ENCODE data around the gene PLAC9.

Gene PLAC9

GRCh38 chr10:80184291-80184690 lies 51.8 kb downstream of the PLAC9 start:
- Histone ChIP-seq H3K4me3 (no peak overlapping the region), H3K27ac (no peak overlapping the region)
- no peak for DNase-seq (ENCODE audit: low spot score)
- TF ChIP-seq CTCF (IDR thresholded peaks at IDR 0.05): no peak

- DNase-seq (ENCODE audit: low spot score): no peak
- Histone ChIP-seq H3K27ac (peak overlapping the region in 1 of 2 donors; percentile 42), H3K4me3 (no peak overlapping the region)
- TF ChIP-seq CTCF (IDR thresholded peaks at IDR 0.05): no peak
Measured at GRCh38 chr10:80185578-80186299, 53.2 kb downstream of the PLAC9 start.

- H3K4me3 ChIP-seq: peak overlapping the region; percentile 23
- no peak for TF ChIP-seq CTCF (IDR thresholded peaks at IDR 0.05)
- H3K27ac ChIP-seq: peak overlapping the region in 1 of 2 donors; percentile 42
- DNase-seq (ENCODE audit: low spot score): no peak
Measured at GRCh38 chr10:80186364-80187012, 54.0 kb downstream of the PLAC9 start.

GRCh38 chr10:80187060-80187459 lies 54.5 kb downstream of the PLAC9 start:
- H3K27ac ChIP-seq: peak overlapping the region in 1 of 2 donors; percentile 42
- H3K4me3 ChIP-seq: no peak overlapping the region
- no peak for TF ChIP-seq CTCF (IDR thresholded peaks at IDR 0.05)
- no peak for DNase-seq (ENCODE audit: low spot score)

- Histone ChIP-seq H3K4me3 (no peak overlapping the region), H3K27ac (peak overlapping the region in 1 of 2 donors; percentile 47)
- DNase-seq (ENCODE audit: low spot score): no peak
- TF ChIP-seq CTCF (IDR thresholded peaks at IDR 0.05): no peak
Measured at GRCh38 chr10:80187465-80188409, 55.2 kb downstream of the PLAC9 start.

GRCh38 chr10:80188713-80189112 lies 56.2 kb downstream of the PLAC9 start:
- DNase-seq (ENCODE audit: low spot score): peak; percentile 43
- no peak for TF ChIP-seq CTCF (IDR thresholded peaks at IDR 0.05)
- Histone ChIP-seq H3K4me3 (no peak overlapping the region), H3K27ac (no peak overlapping the region)
